PC-9 (cell line): Measurements from ENCODE around the gene TMEM273. TPM values are rescaled to one million over a fixed set of nuclear protein-coding genes. Genes with fewer than 3 reads are reported as not detected.

Experiments
- BruUV-seq: library from RNA; stranded (reverse); fragments of 400-500 nt; replicated peaks from 2 replicates; lab custom pipeline; 2021; lab: Mats Ljungman, UMichigan
- CTCF ChIA-PET: fragments of 300-600 bp; sonication (Branson Sonifier 250); formaldehyde crosslinking; loops from one replicate; lab custom pipeline; 2022; ENCODE audit warnings: antibody characterized with exemption; lab: Charles Lee
- POLR2A ChIA-PET: fragments of 300-600 bp; sonication (Branson Sonifier 250); formaldehyde crosslinking; loops from one replicate; lab custom pipeline; 2022; ENCODE audit warnings: antibody characterized with exemption; ENCODE audit not compliant: unreplicated experiment; lab: Charles Lee
- DNase-seq, 2 experiments: peaks; one replicate each; pipeline versions ENCODE4 v3.0.0 to v3.0.0-alpha.2; 2015 to 2022; ENCODE audit warnings: mixed read lengths in 1 of 2
- H2AFZ ChIP-seq: fragments of 200-600 bp; sonication (generic); 2 replicates; pipeline ENCODE4 v1.8.1; 2017; ENCODE audit warnings: antibody characterized with exemption
- H3F3A ChIP-seq: fragments of 200-600 bp; sonication (generic); 2 replicates; pipeline ENCODE4 v1.8.1; 2017; ENCODE audit warnings: antibody characterized with exemption, mild to moderate bottlenecking, low read depth; ENCODE audit not compliant: insufficient read depth
- H3K27ac ChIP-seq: fragments of 200-600 bp; sonication (generic); 2 replicates; pipeline ENCODE4 v1.6.1; 2016; ENCODE audit warnings: mixed run types
- H3K27me3 ChIP-seq: fragments of 200-600 bp; sonication (generic); 2 replicates; pipeline ENCODE4 v1.6.1; 2016; ENCODE audit warnings: low read depth, mixed run types; ENCODE audit not compliant: insufficient read depth
- H3K36me3 ChIP-seq: fragments of 200-600 bp; sonication (generic); 2 replicates; pipeline ENCODE4 v1.6.1; 2016; ENCODE audit warnings: low read depth, mixed run types
- H3K4me1 ChIP-seq: fragments of 200-600 bp; sonication (generic); replicated peaks from 2 replicates; pipeline ENCODE4 v1.6.1; 2016; ENCODE audit warnings: mixed run types; ENCODE audit not compliant: insufficient read depth
- H3K4me2 ChIP-seq: fragments of 200-600 bp; sonication (generic); 2 replicates; pipeline ENCODE4 v1.6.1; 2017; ENCODE audit warnings: mixed run types
- H3K4me3 ChIP-seq: fragments of 200-600 bp; sonication (generic); 2 replicates; pipeline ENCODE4 v1.6.1; 2016; ENCODE audit warnings: mixed run types
- H3K79me2 ChIP-seq: fragments of 200-600 bp; sonication (generic); 2 replicates; pipeline ENCODE4 v1.6.1; 2017; ENCODE audit warnings: low read depth, mixed run types
- H3K9me2 ChIP-seq: fragments of 200-600 bp; sonication (generic); 2 replicates; pipeline ENCODE4 v1.8.1; 2017; ENCODE audit warnings: mild to moderate bottlenecking; ENCODE audit not compliant: insufficient read depth
- H3K9me3 ChIP-seq: fragments of 200-600 bp; sonication (generic); 2 replicates; pipeline ENCODE4 v1.8.1; 2016; ENCODE audit warnings: low read depth; ENCODE audit not compliant: insufficient read depth
- H4K20me1 ChIP-seq: fragments of 200-600 bp; sonication (generic); 2 replicates; pipeline ENCODE4 v1.8.1; 2017; ENCODE audit not compliant: insufficient read depth
- CTCF ChIP-seq: fragments of 200-600 bp; sonication (generic); conservative IDR thresholded peaks from 2 replicates; pipeline ENCODE4 v1.6.1; 2017; ENCODE audit warnings: mixed run types, antibody characterized with exemption, mild to moderate bottlenecking, moderate library complexity
- EZH2 ChIP-seq: fragments of 200-600 bp; sonication (generic); IDR thresholded peaks from 2 replicates; pipeline ENCODE4 v1.8.0; 2017; ENCODE audit warnings: antibody characterized with exemption, low read depth
- intact Hi-C: fragments of 100-400 bp; cut with micrococcal nuclease; formaldehyde crosslinking; loops from one replicate; pipeline ENCODE4 v1.10.0; 2022; ENCODE audit not compliant: unreplicated experiment
- total RNA-seq: library from RNA; stranded (reverse); gene quantifications from 2 replicates; pipeline ENCODE4 v1.2.3, GENCODE V29; 2021

The TMEM273 gene
- total RNA-seq, 1 experiment from 2014 or later, result 0.26 TPM

- TF ChIP-seq CTCF, result no peak
- no peak for TF ChIP-seq EZH2
- Histone ChIP-seq H3K27me3 (no peaks in the 10 kb centered on the region; the same call in 1 of the 2 replicates), H3K4me1 (no peaks in the 10 kb centered on the region), H3K4me2 (no peak overlapping the region), H3K79me2 (no peaks in the 10 kb centered on the region), H3K27ac (no peak overlapping the region), H3K9me3 (no peaks in the 10 kb centered on the region), H3F3A (no peaks in the 10 kb centered on the region), H2AFZ (no peak overlapping the region), H3K36me3 (no peaks in the 10 kb centered on the region), H4K20me1 (no peaks in the 10 kb centered on the region), H3K4me3 (no peak overlapping the region), H3K9me2 (no peaks in the 10 kb centered on the region)
- CTCF ChIA-PET, result no interaction called here
- no TSS peak for BruUV-seq
- no peak for DNase-seq
- POLR2A ChIA-PET, result no interaction called here
- intact Hi-C loops, result no loop called here
Observed at GRCh38 chr10:49231086-49231820, 43.1 kb upstream of the TMEM273 start.

- Histone ChIP-seq H3K79me2 (no peaks in the 10 kb centered on the region), H4K20me1 (no peaks in the 10 kb centered on the region), H3K4me3 (no peak overlapping the region), H3K27ac (no peak overlapping the region), H2AFZ (no peak overlapping the region), H3K9me3 (no peaks in the 10 kb centered on the region), H3K4me1 (no peaks in the 10 kb centered on the region), H3K36me3 (no peaks in the 10 kb centered on the region), H3K9me2 (no peaks in the 10 kb centered on the region), H3K27me3 (no peaks in the 10 kb centered on the region; the same call in 1 of the 2 replicates), H3K4me2 (no peak overlapping the region), H3F3A (no peaks in the 10 kb centered on the region)
- CTCF ChIA-PET, result no interaction called here
- intact Hi-C loops, result no loop called here
- POLR2A ChIA-PET, result no interaction called here
- DNase-seq, result no peak
- TF ChIP-seq EZH2, result no peak
- no peak for TF ChIP-seq CTCF
- no TSS peak for BruUV-seq
Observed at GRCh38 chr10:49230004-49230403, 41.8 kb upstream of the TMEM273 start.

GRCh38 chr10:49228677-49229076, 40.5 kb upstream of the TMEM273 start:
- Histone ChIP-seq H3K27me3 (no peaks in the 10 kb centered on the region; the same call in 1 of the 2 replicates), H3K36me3 (no peaks in the 10 kb centered on the region), H2AFZ (no peak overlapping the region), H3K9me3 (no peaks in the 10 kb centered on the region), H4K20me1 (no peaks in the 10 kb centered on the region), H3K27ac (no peak overlapping the region), H3K4me3 (no peak overlapping the region), H3K4me1 (no peaks in the 10 kb centered on the region), H3K4me2 (no peak overlapping the region), H3F3A (no peaks in the 10 kb centered on the region), H3K79me2 (no peaks in the 10 kb centered on the region), H3K9me2 (no peaks in the 10 kb centered on the region)
- no peak for TF ChIP-seq CTCF
- TF ChIP-seq EZH2, result no peak
- POLR2A ChIA-PET, result no interaction called here
- DNase-seq, result no peak
- intact Hi-C loops, result no loop called here
- CTCF ChIA-PET, result no interaction called here
- no TSS peak for BruUV-seq
